Measurements from ENCODE around the gene GRM2. TPM values are rescaled to one million over a fixed set of nuclear protein-coding genes. Genes with fewer than 3 reads are reported as not detected.

Gene GRM2
- total and polyA plus RNA-seq, 2 of the 8 experiments (the other 6 are each of a cell fraction or from before 2014, with no cell fraction given): 3.9 to 10.5 TPM

DNA sequence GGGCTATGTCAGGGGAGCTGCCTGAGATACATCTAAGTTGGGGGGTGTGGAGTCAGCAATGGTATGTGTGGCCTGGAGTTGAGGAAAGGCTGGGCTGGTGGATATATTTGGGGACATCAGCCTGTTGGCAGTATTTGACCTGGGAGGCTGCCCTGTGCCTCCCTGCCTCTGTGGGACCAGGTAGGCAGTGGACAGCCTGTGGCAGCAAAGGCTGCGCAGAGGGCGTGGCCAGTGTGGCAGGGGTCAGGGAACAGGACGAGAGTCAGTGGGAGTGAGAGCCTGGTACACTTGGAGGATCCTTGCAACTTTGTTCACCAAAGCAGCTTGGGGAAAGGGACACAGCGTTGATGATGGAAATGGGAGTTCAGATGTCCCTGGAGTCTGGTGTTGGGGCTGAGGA is 20.8 kb upstream of the GRM2 start (continued):
- no peak for TF ChIP-seq JUND (IDR thresholded peaks at IDR 0.05; ENCODE audit: low read length)
- no peak for TF ChIP-seq CREB1 (IDR thresholded peaks at IDR 0.05)
- no peak for TF ChIP-seq HDAC6 (IDR thresholded peaks at IDR 0.05; ENCODE audit: low read depth, low read length)
- no peak for TF ChIP-seq SIN3A (conservative IDR thresholded peaks at IDR 0.05 in 1 of 2, IDR thresholded peaks at IDR 0.05 in 1 of 2; ENCODE audit: low read depth in 1 of 2, low read length in 2 of 2)

Measured in H1 (cell line).